HG03460 (cell line): Measurements from ENCODE around the gene BYSL.

ENCODE experiments used
- ATAC-seq: cut with Tn5 transposase; IDR thresholded peaks from one replicate; pipeline ENCODE4 v1.9.1; 2021; ENCODE audit not compliant: unreplicated experiment

The BYSL gene, protein sequence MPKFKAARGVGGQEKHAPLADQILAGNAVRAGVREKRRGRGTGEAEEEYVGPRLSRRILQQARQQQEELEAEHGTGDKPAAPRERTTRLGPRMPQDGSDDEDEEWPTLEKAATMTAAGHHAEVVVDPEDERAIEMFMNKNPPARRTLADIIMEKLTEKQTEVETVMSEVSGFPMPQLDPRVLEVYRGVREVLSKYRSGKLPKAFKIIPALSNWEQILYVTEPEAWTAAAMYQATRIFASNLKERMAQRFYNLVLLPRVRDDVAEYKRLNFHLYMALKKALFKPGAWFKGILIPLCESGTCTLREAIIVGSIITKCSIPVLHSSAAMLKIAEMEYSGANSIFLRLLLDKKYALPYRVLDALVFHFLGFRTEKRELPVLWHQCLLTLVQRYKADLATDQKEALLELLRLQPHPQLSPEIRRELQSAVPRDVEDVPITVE

DNA sequence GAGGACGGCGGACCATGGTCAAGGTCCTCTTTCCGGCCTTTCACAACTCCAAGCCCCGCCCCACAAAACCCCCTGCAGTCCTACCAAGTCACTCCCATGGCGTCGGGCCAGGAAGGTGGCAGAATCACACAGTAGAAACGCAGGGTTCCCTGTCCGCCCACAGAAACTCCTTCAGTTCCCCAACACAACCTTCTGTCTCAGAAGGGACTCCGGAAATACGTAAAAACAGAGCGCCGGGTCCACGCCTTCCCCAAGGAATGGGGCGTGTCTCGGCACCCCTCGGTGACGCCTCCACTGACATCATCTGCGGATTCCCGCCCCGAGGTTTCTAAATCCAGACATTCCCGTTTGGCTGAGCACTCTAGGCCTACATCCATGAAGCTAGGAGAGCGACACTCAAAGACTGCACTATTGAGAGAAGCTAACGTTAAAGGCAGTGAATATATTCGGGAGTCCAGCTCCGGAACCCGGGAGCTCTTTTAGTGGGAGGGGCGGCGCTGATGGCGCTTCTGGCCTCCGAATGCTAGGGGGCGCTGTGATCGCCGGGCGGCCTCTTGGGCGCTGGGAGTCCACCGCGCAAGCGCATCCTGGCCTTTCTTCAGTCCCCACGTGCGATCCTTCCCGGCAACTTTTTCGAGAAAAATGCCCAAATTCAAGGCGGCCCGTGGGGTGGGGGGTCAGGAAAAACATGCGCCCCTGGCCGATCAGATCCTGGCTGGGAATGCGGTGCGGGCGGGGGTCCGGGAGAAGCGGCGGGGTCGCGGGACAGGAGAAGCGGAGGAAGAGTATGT is at the start of gene BYSL, which contains the start of gene MED20:
BYSL (plus strand) TSS at position 579 of the 791 bp plus-strand sequence; CDS start at position 643, 64 bp downstream.
MED20 (minus strand) TSS at position 219 of the 791 bp plus-strand sequence; CDS start at position 98, 121 bp downstream.
- peak; percentile 90 for ATAC-seq

- no peak for ATAC-seq
Measured at GRCh38 chr6:41871691-41872090, 49.6 kb upstream of the BYSL start.

GRCh38 chr6:41872147-41872546 is 49.2 kb upstream of the BYSL start:
- ATAC-seq, result no peak

- no peak for ATAC-seq
Measured at GRCh38 chr6:41874741-41875140, 46.6 kb upstream of the BYSL start.

DNA sequence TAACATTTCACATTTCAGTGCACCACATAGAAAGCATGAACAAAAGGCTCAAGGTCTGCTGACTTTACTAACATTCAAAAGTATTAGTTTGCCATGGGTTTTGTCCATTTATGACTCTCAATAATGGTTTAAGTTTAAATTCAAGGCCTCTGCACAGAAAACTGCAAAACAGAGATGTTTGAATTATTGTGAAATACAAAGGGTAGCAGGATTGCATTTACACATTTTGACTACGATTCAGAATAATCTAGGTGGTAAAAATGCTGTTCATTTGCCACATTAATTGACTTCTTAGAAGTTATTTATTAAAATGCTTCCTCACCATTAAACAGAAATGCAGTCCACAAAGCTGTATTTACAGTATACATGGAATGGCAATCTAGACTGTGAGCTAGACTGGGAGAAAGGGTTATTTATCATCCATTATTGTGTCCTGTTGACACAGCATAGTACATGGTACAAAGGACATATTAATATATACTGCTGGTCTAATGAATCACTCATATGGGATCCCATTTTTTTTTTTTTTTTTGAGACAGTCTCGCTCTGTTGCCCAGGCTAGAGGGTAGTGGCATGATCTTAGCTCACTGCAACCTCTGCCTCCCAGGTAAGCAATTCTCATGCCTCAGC is 44.1 kb upstream of the BYSL start:
- ATAC-seq, result no peak

DNA sequence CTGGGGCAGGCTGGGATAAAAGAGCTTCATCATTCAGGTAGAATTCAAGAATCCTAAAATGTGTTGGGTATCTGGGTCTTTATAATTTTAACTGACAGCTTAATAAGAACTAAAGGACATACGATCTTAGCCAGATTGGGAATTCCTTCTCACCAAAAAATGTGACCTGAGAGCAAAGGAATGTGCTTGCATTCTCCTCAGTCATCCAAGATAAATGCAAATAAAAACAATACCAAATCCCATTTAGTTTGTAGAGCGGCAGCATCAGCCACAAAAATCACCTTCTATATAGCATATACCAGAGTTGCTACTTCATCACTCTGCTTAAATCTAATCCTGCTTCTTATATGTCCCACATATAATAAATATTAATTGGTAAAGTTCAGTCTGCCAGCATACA is 43.1 kb upstream of the BYSL start:
- ATAC-seq, result no peak

DNA sequence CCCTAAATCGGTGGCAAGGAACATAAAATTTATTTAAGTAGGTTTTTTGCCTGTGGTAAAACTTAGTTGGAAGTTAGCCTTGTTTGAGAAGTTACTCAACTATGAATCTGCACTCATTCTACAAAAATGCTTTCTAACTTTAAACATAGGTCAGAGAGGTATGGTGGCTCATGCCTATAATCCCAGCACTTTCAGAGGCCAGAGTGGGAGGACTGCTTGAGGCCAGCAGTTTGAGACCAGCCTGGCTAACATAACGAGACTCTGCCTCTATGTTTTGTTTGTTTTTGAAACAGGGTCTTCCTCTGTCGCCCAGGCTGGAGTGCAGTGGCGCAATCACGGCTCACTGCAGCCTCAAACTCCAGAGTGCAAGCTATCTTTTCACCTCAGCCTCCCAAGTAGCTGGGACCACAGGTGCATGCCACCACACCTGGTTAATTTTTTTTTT is 42.3 kb upstream of the BYSL start:
- no peak for ATAC-seq

DNA sequence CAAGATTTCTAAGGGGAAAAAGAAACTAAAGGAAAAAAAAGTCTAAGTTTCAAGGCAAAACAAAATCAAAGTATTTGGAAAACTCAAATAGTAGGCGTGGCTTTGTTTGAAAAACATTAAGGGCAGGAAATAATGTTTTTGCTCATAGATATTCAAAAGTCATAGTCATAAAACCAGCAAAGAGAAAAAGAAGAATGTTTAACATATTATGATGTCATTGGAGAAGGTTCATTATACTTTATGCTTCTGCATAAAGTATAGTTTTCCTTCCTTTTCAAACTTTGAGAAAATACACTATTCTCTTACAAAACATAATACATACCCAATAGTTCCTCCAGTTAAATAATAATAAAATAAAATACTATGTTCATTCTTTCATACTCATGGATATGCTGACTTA is 39.8 kb upstream of the BYSL start:
- ATAC-seq, result no peak

DNA sequence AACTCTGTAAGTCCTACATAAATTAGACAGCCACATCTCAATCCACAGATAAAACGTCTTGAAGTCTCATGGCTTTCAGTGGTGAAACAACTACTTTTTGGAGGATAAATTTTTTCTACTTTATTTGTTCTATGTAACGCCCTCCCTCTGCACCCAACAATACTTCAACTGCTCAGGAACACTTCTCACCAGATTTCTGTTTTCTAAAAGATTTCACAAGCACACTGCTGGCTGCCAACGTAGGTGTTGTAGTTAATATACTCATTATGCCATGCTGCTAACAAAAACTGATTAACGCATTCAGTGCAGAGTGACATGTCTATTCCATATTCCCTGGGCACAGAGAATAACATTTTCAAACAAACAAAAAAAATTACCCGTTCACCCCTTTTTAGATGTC is 36.3 kb upstream of the BYSL start:
- no peak for ATAC-seq

GRCh38 chr6:41885930-41886329 is 35.4 kb upstream of the BYSL start:
- ATAC-seq, result no peak

GRCh38 chr6:41887331-41887751 is 34.0 kb upstream of the BYSL start:
- ATAC-seq, result no peak

- no peak for ATAC-seq
Measured at GRCh38 chr6:41892921-41893564, 28.3 kb upstream of the BYSL start.

GRCh38 chr6:41894366-41895299 is 26.7 kb upstream of the BYSL start:
- peak; percentile 21 for ATAC-seq

- peak; percentile 77 for ATAC-seq
Measured at GRCh38 chr6:41895300-41896233, 25.7 kb upstream of the BYSL start, which contains the start of gene USP49. USP49 (minus strand) TSS chr6:41895375; CDS start chr6:41806983, 88,392 bp downstream.

GRCh38 chr6:41896281-41896680 is 25.0 kb upstream of the BYSL start:
- no peak for ATAC-seq

DNA sequence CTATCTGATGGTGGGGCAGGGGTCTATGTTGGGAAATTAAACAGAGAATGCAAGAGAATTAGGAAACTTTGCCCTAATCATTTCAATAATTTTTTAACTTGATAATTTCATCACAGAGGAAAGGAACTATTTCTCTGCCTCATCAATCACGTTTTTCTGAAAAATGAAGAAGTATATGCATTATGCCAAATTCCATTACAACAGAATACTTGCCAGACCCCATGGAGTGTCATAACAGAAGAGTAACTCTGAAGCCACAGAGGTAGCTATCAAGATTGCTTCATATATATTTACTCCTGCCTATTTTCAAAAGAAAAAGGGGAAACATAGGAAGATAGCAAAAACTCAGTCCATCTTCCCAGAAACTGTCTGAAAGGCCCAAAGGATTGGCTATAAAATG is 20.4 kb upstream of the BYSL start:
- ATAC-seq, result no peak

DNA sequence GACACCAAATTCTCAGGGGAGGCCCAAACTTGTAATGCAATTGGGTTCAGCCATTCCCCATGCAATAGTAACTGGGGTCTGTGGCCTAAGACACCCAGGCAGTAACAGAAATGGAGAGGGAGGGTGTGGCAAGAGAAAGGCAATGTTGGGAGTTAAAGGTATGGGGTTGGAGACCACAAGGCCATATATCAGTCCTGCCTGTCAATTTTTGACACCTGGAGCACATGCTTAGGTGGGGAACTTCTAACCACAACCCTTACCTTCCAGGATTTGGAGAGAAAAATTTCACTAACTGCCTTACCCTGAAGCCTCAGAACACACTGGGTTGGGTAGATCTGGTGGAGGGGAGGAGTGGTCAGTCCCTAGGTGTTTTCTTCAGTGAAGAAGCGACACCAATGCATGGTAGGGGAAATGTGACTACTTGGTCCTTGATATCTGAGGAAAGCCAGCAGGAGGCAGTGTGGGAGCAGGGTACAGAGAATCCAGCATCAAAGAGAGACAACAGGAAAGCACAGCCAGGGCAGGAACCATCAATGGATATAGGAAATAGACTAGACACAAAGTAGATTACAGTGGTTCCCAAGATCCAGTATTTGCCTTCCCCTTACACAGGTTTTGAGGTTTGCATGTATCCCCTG is 19.3 kb upstream of the BYSL start:
- no peak for ATAC-seq

- ATAC-seq, result no peak
Measured at GRCh38 chr6:41909727-41910126, 11.6 kb upstream of the BYSL start.
